ENCODE data around the gene GABRB1.
A peak's percentile ranks its signal among the peaks of the same experiment; 100 is the strongest.

GABRB1 gene

DNA sequence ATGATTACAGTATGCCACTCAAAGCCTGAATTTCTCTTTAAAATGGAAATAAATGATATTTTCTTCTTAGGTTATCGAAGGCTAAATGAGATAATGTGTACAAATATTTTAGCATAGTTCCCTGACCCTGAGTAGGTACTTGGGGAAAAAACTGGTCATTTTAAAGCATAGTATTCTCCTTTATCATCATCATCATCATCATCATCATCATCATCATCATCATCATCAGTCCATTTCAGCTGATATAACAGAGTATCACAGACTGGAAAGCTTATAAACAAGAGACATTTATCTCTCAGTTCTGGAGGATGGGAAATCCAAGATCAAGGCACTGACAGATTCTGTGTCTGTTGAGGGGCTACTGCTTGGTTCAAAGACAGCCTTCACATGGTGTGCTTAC is 13.9 kb downstream of the GABRB1 start:
- no peaks in the 10 kb centered on the region for H3K4me1 ChIP-seq (ENCODE audit: control insufficient read depth, insufficient read depth, low read depth, low read length)

DNA sequence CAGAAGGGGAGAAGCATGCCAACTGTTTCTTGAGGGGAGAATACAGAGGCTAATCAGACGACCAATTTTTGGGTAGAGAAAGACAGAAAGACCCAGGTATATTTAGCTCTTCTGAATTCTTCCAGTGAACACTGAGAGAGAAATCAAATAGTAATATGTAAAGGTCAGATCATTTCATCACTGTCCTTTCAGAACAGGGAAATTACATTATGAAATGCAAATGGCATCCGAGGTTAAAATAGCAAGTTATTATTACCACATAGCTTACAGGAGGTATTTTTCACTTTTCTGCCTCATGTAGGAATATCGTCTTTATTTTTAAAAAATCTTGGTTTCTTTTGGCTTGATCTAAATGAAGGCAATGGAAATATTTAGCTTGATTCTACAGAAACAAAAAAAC is 18.0 kb downstream of the GABRB1 start:
- Histone ChIP-seq H2BK15ac (ENCODE audit: low read depth, poor library complexity, severe bottlenecking) (no peak overlapping the region), H3K36me3 (ENCODE audit: control insufficient read depth in 1 of 2, insufficient read depth in 2 of 2, low read depth in 1 of 2, low read length in 2 of 2) (no peaks in the 10 kb centered on the region), H3K4me3 (ENCODE audit: insufficient read depth in 1 of 2, low read depth in 1 of 2, low read length in 2 of 2) (no peak overlapping the region), H3K23ac (ENCODE audit: low read length in 2 of 2) (no peak overlapping the region), H2BK120ac (ENCODE audit: low read depth, low read length) (no peak overlapping the region), H4K8ac (ENCODE audit: low read length) (no peak overlapping the region), H3K9ac (ENCODE audit: low read length) (no peak overlapping the region), H3K27me3 (ENCODE audit: control insufficient read depth in 1 of 2, insufficient read depth in 1 of 2, low read length in 2 of 2) (peaks cover 0 to 20% of the 10 kb centered on the region in 2 experiments), H2AK5ac (ENCODE audit: low read length, severe bottlenecking) (no peak overlapping the region), H3K18ac (ENCODE audit: low read depth in 1 of 2, low read length in 2 of 2) (no peak overlapping the region), H3K27ac (ENCODE audit: low read length, poor library complexity, severe bottlenecking) (no peak overlapping the region), H3K9me3 (ENCODE audit: control insufficient read depth, low read length) (no peaks in the 10 kb centered on the region), H3K14ac (ENCODE audit: low read length in 2 of 2) (no peak overlapping the region), H3K4ac (ENCODE audit: low read depth in 1 of 2, low read length in 2 of 2) (no peak overlapping the region), H2BK12ac (ENCODE audit: low read length in 2 of 2) (no peak overlapping the region), H4K91ac (ENCODE audit: low read length) (no peak overlapping the region), H2BK5ac (ENCODE audit: low read depth, low read length, poor library complexity, severe bottlenecking) (no peak overlapping the region), H3K4me1 (ENCODE audit: control insufficient read depth, insufficient read depth, low read depth, low read length) (no peaks in the 10 kb centered on the region), H2AFZ (ENCODE audit: low read depth, low read length) (no peak overlapping the region), H3K4me2 (ENCODE audit: low read length, poor library complexity, severe bottlenecking) (no peak overlapping the region), H3K79me1 (replicated peaks; ENCODE audit: low read length, poor library complexity, severe bottlenecking) (no peaks in the 10 kb centered on the region)
- WGBS = 43% methylated on average over 1 of the region's 3 CpGs
- no peak for DNase-seq

More for the DNA sequence above, 13.9 kb downstream of the GABRB1 start:
- Histone ChIP-seq H3K4me3 (ENCODE audit: insufficient read depth in 1 of 2, low read depth in 1 of 2, low read length in 2 of 2) (no peak overlapping the region), H3K4me2 (ENCODE audit: low read length, poor library complexity, severe bottlenecking) (no peak overlapping the region), H3K18ac (ENCODE audit: low read depth in 1 of 2, low read length in 2 of 2) (no peak overlapping the region), H2AFZ (ENCODE audit: low read depth, low read length) (no peak overlapping the region), H3K27me3 (ENCODE audit: control insufficient read depth in 1 of 2, insufficient read depth in 1 of 2, low read length in 2 of 2) (peaks cover 0 to 24% of the 10 kb centered on the region in 2 experiments), H4K91ac (ENCODE audit: low read length) (no peak overlapping the region), H3K14ac (ENCODE audit: low read length in 2 of 2) (no peak overlapping the region), H3K4ac (ENCODE audit: low read depth in 1 of 2, low read length in 2 of 2) (no peak overlapping the region), H2BK5ac (ENCODE audit: low read depth, low read length, poor library complexity, severe bottlenecking) (no peak overlapping the region), H3K23ac (ENCODE audit: low read length in 2 of 2) (no peak overlapping the region), H4K8ac (ENCODE audit: low read length) (no peak overlapping the region), H3K79me1 (replicated peaks; ENCODE audit: low read length, poor library complexity, severe bottlenecking) (no peaks in the 10 kb centered on the region), H2BK15ac (ENCODE audit: low read depth, poor library complexity, severe bottlenecking) (no peak overlapping the region), H2BK120ac (ENCODE audit: low read depth, low read length) (no peak overlapping the region), H3K9me3 (ENCODE audit: control insufficient read depth, low read length) (no peaks in the 10 kb centered on the region), H2AK5ac (ENCODE audit: low read length, severe bottlenecking) (no peak overlapping the region), H3K27ac (ENCODE audit: low read length, poor library complexity, severe bottlenecking) (no peak overlapping the region), H3K36me3 (ENCODE audit: control insufficient read depth in 1 of 2, insufficient read depth in 2 of 2, low read depth in 1 of 2, low read length in 2 of 2) (no peaks in the 10 kb centered on the region), H3K9ac (ENCODE audit: low read length) (no peak overlapping the region), H2BK12ac (ENCODE audit: low read length in 2 of 2) (no peak overlapping the region)
- no CpG with 5 or more reads among the region's 1 CpG for WGBS
- DNase-seq = no peak

DNA sequence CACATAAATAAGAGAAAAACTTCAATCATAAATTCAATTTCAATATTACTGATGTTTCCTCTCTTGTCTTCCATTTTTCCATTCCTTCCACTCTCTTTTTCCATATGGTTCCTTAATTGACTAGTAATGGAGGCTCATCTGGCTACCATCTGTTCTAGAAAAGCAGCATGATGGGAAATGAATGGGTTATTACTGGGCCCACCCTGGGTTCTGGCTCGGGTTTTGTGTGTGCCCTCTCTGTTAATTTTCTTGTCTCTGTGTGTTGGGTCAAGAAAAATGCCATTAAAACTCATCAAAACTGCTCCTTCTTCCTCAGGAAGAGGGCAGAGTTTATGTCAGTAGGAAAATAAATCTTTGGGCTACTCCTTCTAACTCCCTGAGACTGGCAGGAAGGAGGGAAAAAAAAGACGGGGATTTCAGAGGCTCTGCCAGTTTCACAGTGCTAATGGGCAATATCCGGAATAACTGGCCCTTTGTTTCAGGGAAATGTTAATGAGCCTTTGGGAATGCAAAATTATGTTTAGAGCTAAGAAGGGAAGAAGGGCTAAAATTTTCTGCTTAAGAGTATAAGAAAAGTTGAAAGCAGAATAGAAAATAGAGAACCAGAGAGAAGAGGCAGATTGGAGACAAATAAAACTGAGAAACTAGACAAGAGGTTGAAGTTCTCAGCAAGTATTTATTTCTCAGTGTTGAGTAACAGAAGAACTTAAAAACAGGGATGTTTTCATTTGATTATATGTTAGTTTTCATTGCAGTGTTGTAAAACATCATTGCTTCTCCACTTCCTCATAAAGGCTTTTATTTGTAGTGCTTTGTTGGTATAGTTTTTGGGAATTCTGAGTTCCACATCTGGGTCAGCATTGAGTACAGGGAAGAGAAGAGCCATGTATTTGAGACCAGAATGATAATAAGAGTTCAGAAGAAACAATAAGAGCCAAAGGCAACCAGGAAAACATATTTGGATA is 19.7 kb downstream of the GABRB1 start:
- Histone ChIP-seq H2AFZ (ENCODE audit: low read depth, low read length) (no peak overlapping the region), H3K23ac (ENCODE audit: low read length in 2 of 2) (no peak overlapping the region), H3K9me3 (ENCODE audit: control insufficient read depth, low read length) (no peaks in the 10 kb centered on the region), H4K8ac (ENCODE audit: low read length) (no peak overlapping the region), H3K9ac (ENCODE audit: low read length) (no peak overlapping the region), H2BK120ac (ENCODE audit: low read depth, low read length) (peak overlapping the region; percentile 44), H2BK5ac (ENCODE audit: low read depth, low read length, poor library complexity, severe bottlenecking) (no peak overlapping the region), H3K27ac (ENCODE audit: low read length, poor library complexity, severe bottlenecking) (no peak overlapping the region), H4K91ac (ENCODE audit: low read length) (no peak overlapping the region), H3K4me1 (ENCODE audit: control insufficient read depth, insufficient read depth, low read depth, low read length) (no peaks in the 10 kb centered on the region), H3K14ac (ENCODE audit: low read length in 2 of 2) (no peak overlapping the region), H2BK12ac (ENCODE audit: low read length in 2 of 2) (no peak overlapping the region), H3K4me2 (ENCODE audit: low read length, poor library complexity, severe bottlenecking) (no peak overlapping the region), H3K4me3 (ENCODE audit: insufficient read depth in 1 of 2, low read depth in 1 of 2, low read length in 2 of 2) (no peak overlapping the region), H3K27me3 (ENCODE audit: control insufficient read depth in 1 of 2, insufficient read depth in 1 of 2, low read length in 2 of 2) (peaks cover 0 to 15% of the 10 kb centered on the region in 2 experiments), H3K4ac (ENCODE audit: low read depth in 1 of 2, low read length in 2 of 2) (no peak overlapping the region), H2AK5ac (ENCODE audit: low read length, severe bottlenecking) (no peak overlapping the region), H3K36me3 (ENCODE audit: control insufficient read depth in 1 of 2, insufficient read depth in 2 of 2, low read depth in 1 of 2, low read length in 2 of 2) (no peaks in the 10 kb centered on the region), H3K18ac (ENCODE audit: low read depth in 1 of 2, low read length in 2 of 2) (peak overlapping the region in 1 of 2 experiments; percentile 17), H2BK15ac (ENCODE audit: low read depth, poor library complexity, severe bottlenecking) (no peak overlapping the region), H3K79me1 (replicated peaks; ENCODE audit: low read length, poor library complexity, severe bottlenecking) (no peaks in the 10 kb centered on the region)
- DNase-seq = no peak
- WGBS = 17% methylated on average over 3 of the region's 3 CpGs

DNA sequence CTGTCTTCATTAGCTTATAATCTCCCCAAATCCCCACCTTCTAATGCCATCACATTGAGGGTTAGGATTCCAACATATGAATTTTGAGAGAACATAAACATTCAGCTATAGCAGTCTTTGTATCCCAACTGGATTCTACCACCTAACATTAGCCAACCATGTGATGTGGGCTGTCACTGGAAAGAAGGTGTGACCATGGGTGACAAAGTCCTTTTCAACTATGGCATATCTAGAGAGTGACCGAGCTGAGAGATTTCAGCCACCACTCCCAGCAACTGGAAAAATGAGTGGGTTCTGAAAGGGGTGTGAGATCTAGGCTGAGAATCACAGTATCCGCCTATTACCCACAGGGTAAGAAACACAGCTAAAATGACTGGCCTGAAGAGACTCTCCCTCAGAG is 22.1 kb downstream of the GABRB1 start:
- Histone ChIP-seq H2AFZ (ENCODE audit: low read depth, low read length) (no peak overlapping the region), H4K8ac (ENCODE audit: low read length) (no peak overlapping the region), H2AK5ac (ENCODE audit: low read length, severe bottlenecking) (no peak overlapping the region), H3K14ac (ENCODE audit: low read length in 2 of 2) (no peak overlapping the region), H3K4me3 (ENCODE audit: insufficient read depth in 1 of 2, low read depth in 1 of 2, low read length in 2 of 2) (no peak overlapping the region), H3K79me1 (replicated peaks; ENCODE audit: low read length, poor library complexity, severe bottlenecking) (no peaks in the 10 kb centered on the region), H3K9ac (ENCODE audit: low read length) (no peak overlapping the region), H3K18ac (ENCODE audit: low read depth in 1 of 2, low read length in 2 of 2) (no peak overlapping the region), H2BK15ac (ENCODE audit: low read depth, poor library complexity, severe bottlenecking) (no peak overlapping the region), H3K36me3 (ENCODE audit: control insufficient read depth in 1 of 2, insufficient read depth in 2 of 2, low read depth in 1 of 2, low read length in 2 of 2) (no peaks in the 10 kb centered on the region), H3K4me1 (ENCODE audit: control insufficient read depth, insufficient read depth, low read depth, low read length) (no peaks in the 10 kb centered on the region), H4K91ac (ENCODE audit: low read length) (no peak overlapping the region), H2BK5ac (ENCODE audit: low read depth, low read length, poor library complexity, severe bottlenecking) (no peak overlapping the region), H3K23ac (ENCODE audit: low read length in 2 of 2) (no peak overlapping the region), H3K27me3 (ENCODE audit: control insufficient read depth in 1 of 2, insufficient read depth in 1 of 2, low read length in 2 of 2) (peaks cover 0 to 12% of the 10 kb centered on the region in 2 experiments), H3K9me3 (ENCODE audit: control insufficient read depth, low read length) (no peaks in the 10 kb centered on the region), H3K27ac (ENCODE audit: low read length, poor library complexity, severe bottlenecking) (no peak overlapping the region), H3K4ac (ENCODE audit: low read depth in 1 of 2, low read length in 2 of 2) (no peak overlapping the region), H2BK120ac (ENCODE audit: low read depth, low read length) (no peak overlapping the region), H2BK12ac (ENCODE audit: low read length in 2 of 2) (no peak overlapping the region), H3K4me2 (ENCODE audit: low read length, poor library complexity, severe bottlenecking) (no peak overlapping the region)
- no peak for DNase-seq
- WGBS = 95% methylated on average over 2 of the region's 2 CpGs
